ENCODE data around the gene HTRA1. TPM values are rescaled to one million over a fixed set of nuclear protein-coding genes. Genes with fewer than 3 reads are reported as not detected.

The HTRA1 gene
- total and polyA plus RNA-seq, 3 donors from 2014 or later, result 21.3 to 105 (median 27.3) TPM

GRCh38 chr10:122543676-122544445 lies 82.5 kb downstream of the HTRA1 start:
- Histone ChIP-seq H3K9me3 (no peaks in the 10 kb centered on the region), H3K27ac (no peak overlapping the region), H3K27me3 (no peaks in the 10 kb centered on the region), H3K4me3 (no peak overlapping the region), H3K4me1 (no peaks in the 10 kb centered on the region), H3K36me3 (ENCODE audit: low read depth, missing control alignments) (no peaks in the 10 kb centered on the region)
- intact Hi-C loops (cut with DNase I; ENCODE audit: low total_unique reads), result no loop called here
- TF ChIP-seq CTCF (IDR thresholded peaks at IDR 0.05), result no peak
- TF ChIP-seq POLR2A (IDR thresholded peaks at IDR 0.05), result no peak
- DNase-seq, result no peak
- WGBS, 2 donors, result 86 to 89% methylated on average over 10 of the region's 10 CpGs

DNA sequence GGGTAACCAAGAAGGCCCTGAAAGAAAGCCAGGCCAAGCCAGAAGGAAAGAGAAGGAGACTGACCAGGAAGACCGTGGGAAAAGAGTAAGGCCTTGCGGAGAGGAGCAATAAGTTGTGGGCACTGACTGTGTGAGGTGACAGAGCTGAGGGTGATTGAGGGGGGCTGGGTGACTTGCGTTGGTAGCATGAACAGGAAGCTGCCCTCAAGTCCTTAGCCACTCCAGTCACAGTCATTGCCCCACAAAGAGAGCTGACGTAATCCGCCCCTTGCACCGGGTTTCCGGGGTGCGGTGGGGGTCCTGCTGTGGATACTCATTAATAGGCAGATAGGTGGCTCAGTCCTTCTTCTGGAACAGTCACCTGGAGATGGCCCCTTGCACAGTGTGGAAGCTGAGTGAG lies 83.1 kb downstream of the HTRA1 start:
- DNase-seq, result no peak
- H3K9me3 ChIP-seq, result no peaks in the 10 kb centered on the region
- intact Hi-C loops (cut with DNase I; ENCODE audit: low total_unique reads), result no loop called here
- H3K27me3 ChIP-seq, result no peaks in the 10 kb centered on the region
- no peak for TF ChIP-seq POLR2A (IDR thresholded peaks at IDR 0.05)
- TF ChIP-seq CTCF (IDR thresholded peaks at IDR 0.05), result no peak
- H3K4me1 ChIP-seq, result no peaks in the 10 kb centered on the region
- 92 to 97% methylated on average over 8 of the region's 8 CpGs for WGBS, 2 donors
- H3K36me3 ChIP-seq (ENCODE audit: low read depth, missing control alignments), result no peaks in the 10 kb centered on the region
- H3K27ac ChIP-seq, result no peak overlapping the region
- no peak overlapping the region for H3K4me3 ChIP-seq

GRCh38 chr10:122546242-122546641 lies 84.9 kb downstream of the HTRA1 start:
- Histone ChIP-seq H3K9me3 (no peaks in the 10 kb centered on the region), H3K27me3 (no peaks in the 10 kb centered on the region), H3K4me3 (no peak overlapping the region), H3K36me3 (ENCODE audit: low read depth, missing control alignments) (no peaks in the 10 kb centered on the region), H3K4me1 (no peaks in the 10 kb centered on the region), H3K27ac (no peak overlapping the region)
- DNase-seq, result no peak
- 90 to 96% methylated on average over 8 of the region's 8 CpGs for WGBS, 2 donors
- intact Hi-C loops (cut with DNase I; ENCODE audit: low total_unique reads), result no loop called here
- TF ChIP-seq CTCF (IDR thresholded peaks at IDR 0.05) (no peak), POLR2A (IDR thresholded peaks at IDR 0.05) (no peak)

DNA sequence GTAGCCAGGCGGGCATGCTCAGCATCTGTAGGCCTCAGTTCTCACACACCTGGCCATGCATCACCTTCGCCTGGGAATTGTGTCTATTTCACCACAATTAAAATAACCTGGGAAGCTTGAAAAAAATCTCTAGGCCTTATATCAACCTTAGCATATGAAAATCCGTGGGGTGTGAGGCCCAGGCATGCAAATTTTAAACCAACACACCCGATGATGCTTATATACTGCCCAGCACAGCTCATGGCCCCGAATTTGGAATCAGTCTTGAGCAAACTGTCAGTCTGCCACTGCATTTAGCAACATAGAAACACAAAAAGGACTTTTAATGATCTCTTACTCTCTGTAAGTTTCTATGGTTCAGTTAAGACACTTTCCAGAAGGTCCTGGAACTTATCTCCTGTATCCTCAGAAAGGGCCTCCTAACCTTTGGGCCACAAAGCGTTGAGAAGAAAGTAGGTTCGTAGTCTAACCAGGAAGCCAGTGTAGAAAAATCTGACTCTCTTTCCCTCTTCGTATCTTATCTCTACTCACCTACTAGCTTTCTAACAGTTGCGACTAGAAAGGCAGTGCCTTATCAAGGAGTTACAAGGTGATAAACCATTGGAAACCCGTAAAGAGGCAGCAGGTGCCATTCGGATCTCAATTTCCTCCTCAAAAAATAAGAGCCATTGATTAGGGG lies 87.2 kb downstream of the HTRA1 start:
- Histone ChIP-seq H3K27ac (no peak overlapping the region), H3K4me1 (no peaks in the 10 kb centered on the region)
- no peak for DNase-seq

More for the DNA sequence above, 87.2 kb downstream of the HTRA1 start:
- no peaks in the 10 kb centered on the region for H3K9me3 ChIP-seq
- intact Hi-C loops (cut with DNase I; ENCODE audit: low total_unique reads), result no loop called here
- H3K4me3 ChIP-seq, result no peak overlapping the region
- TF ChIP-seq CTCF (IDR thresholded peaks at IDR 0.05) (no peak), POLR2A (IDR thresholded peaks at IDR 0.05) (no peak)
- 92% methylated on average over 11 of the region's 11 CpGs for WGBS, 2 donors
- H3K27me3 ChIP-seq, result no peaks in the 10 kb centered on the region
- H3K36me3 ChIP-seq (ENCODE audit: low read depth, missing control alignments), result no peaks in the 10 kb centered on the region

All from testis (tissue), 3 donors.